Peyer's patch (tissue), 4 donors: ENCODE measurements around the gene B3GLCT.

ENCODE experiments used
- POLR2A ChIP-seq, 2 donors: fragments of 450-650 bp; IDR thresholded peaks; one replicate each; pipeline ENCODE4 v1.5.1; 2017; ENCODE audit warnings: antibody characterized with exemption in 2 of 2, mild to moderate bottlenecking in 2 of 2, moderate library complexity in 2 of 2
- TF ChIP-seq, protein P1 (sequence below), 6 experiments: fragments of 450-650 bp in 4 of 6; fragments of 200-600 bp in 2 of 6; sonication (generic) in 1 of 6; IDR thresholded peaks; one replicate each; pipeline ENCODE4 v1.5.1; 2017 to 2019; ENCODE audit warnings: antibody characterized with exemption in 6 of 6, mild to moderate bottlenecking in 3 of 6, moderate library complexity in 1 of 6

DNA sequence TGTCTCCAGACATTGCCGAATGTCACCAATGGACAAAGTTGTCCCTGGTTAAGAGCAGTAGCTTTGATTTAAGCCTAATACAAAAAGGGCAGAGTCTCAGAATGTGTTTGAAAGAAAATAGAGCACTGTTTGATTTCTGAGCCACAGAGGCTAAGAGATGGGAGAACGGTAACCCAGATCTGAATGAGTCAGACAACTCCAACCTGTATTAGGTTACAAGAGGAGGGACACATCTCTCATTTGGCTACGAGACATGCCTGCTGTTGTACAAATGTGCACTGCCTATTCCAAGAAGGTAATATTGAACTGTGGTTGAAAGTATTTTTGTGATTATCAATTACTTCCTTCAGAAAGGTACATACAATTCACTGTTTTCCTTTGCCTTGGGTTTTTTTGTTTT, 33.2 kb upstream of the B3GLCT start:
- TF ChIP-seq, protein P1, sequence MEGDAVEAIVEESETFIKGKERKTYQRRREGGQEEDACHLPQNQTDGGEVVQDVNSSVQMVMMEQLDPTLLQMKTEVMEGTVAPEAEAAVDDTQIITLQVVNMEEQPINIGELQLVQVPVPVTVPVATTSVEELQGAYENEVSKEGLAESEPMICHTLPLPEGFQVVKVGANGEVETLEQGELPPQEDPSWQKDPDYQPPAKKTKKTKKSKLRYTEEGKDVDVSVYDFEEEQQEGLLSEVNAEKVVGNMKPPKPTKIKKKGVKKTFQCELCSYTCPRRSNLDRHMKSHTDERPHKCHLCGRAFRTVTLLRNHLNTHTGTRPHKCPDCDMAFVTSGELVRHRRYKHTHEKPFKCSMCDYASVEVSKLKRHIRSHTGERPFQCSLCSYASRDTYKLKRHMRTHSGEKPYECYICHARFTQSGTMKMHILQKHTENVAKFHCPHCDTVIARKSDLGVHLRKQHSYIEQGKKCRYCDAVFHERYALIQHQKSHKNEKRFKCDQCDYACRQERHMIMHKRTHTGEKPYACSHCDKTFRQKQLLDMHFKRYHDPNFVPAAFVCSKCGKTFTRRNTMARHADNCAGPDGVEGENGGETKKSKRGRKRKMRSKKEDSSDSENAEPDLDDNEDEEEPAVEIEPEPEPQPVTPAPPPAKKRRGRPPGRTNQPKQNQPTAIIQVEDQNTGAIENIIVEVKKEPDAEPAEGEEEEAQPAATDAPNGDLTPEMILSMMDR (IDR thresholded peaks at IDR 0.05) = no peak
- no peak for TF ChIP-seq POLR2A (IDR thresholded peaks at IDR 0.05)
